ENCODE measurements around the gene CPEB1.

CPEB1 gene

DNA sequence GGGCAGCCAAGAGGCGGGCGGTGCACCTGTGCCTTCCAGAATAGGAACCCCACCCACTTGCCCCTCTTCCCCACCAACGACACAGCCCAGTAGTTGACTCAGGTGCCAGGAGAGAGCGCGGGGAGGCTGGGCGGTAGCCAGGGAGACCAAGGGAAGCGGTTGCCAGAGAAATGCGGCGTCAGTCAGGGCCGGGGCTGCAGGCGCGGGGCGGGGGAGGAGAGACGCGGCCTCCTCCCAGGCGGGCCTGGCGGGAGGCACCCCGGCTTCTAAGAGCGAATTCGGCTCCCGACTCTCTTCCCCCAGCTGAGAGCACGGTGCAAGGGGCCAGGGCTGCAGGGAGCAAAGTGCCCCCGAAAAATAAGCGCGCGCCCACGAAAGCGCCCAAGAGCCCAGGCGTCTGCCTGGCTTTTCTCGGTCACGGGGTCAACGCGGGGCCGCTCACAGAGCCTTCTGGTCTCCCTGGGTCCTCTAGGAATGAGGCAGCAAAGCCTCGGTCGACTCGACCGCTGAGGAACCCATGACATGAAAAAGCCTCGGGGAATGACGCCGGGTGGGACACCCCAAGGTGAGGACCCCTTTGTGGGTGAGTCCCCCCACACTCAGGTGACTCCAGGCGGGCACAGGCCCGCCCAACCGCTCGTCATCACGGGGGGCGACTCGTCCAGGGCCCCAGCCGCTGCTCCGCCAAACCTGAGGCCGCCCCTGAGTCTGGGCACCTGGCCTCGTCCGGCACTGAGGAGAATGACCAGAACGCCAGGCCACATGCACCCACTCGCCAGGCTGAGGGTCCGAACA, 716 bp downstream of the CPEB1 start:
- TF ChIP-seq YY1 (IDR thresholded peaks at IDR 0.05; ENCODE audit: low read depth) (no peak), TEAD4 (IDR thresholded peaks at IDR 0.05) (no peak), RAD21 (IDR thresholded peaks at IDR 0.05; ENCODE audit: low read depth) (no peak), EGR1 (IDR thresholded peaks at IDR 0.05) (no peak), ZBTB7A (IDR thresholded peaks at IDR 0.05; ENCODE audit: low read depth) (no peak), FOXM1 (IDR thresholded peaks at IDR 0.05; ENCODE audit: borderline replicate concordance, low read depth) (no peak), EP300 (IDR thresholded peaks at IDR 0.05; ENCODE audit: borderline replicate concordance) (no peak), CREB1 (IDR thresholded peaks at IDR 0.05; ENCODE audit: low read depth) (no peak), NFIC (IDR thresholded peaks at IDR 0.05) (no peak), CEBPB (IDR thresholded peaks at IDR 0.05) (no peak), TCF12 (IDR thresholded peaks at IDR 0.05; ENCODE audit: low read depth) (no peak), TAF1 (IDR thresholded peaks at IDR 0.05; ENCODE audit: low read depth) (no peak)
- TF ChIP-seq, protein P1, sequence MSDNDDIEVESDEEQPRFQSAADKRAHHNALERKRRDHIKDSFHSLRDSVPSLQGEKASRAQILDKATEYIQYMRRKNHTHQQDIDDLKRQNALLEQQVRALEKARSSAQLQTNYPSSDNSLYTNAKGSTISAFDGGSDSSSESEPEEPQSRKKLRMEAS (IDR thresholded peaks at IDR 0.05), result no peak
- TF ChIP-seq, protein P2, sequence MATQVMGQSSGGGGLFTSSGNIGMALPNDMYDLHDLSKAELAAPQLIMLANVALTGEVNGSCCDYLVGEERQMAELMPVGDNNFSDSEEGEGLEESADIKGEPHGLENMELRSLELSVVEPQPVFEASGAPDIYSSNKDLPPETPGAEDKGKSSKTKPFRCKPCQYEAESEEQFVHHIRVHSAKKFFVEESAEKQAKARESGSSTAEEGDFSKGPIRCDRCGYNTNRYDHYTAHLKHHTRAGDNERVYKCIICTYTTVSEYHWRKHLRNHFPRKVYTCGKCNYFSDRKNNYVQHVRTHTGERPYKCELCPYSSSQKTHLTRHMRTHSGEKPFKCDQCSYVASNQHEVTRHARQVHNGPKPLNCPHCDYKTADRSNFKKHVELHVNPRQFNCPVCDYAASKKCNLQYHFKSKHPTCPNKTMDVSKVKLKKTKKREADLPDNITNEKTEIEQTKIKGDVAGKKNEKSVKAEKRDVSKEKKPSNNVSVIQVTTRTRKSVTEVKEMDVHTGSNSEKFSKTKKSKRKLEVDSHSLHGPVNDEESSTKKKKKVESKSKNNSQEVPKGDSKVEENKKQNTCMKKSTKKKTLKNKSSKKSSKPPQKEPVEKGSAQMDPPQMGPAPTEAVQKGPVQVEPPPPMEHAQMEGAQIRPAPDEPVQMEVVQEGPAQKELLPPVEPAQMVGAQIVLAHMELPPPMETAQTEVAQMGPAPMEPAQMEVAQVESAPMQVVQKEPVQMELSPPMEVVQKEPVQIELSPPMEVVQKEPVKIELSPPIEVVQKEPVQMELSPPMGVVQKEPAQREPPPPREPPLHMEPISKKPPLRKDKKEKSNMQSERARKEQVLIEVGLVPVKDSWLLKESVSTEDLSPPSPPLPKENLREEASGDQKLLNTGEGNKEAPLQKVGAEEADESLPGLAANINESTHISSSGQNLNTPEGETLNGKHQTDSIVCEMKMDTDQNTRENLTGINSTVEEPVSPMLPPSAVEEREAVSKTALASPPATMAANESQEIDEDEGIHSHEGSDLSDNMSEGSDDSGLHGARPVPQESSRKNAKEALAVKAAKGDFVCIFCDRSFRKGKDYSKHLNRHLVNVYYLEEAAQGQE (IDR thresholded peaks at IDR 0.05; ENCODE audit: low read depth), result no peak
- TF ChIP-seq, protein P3, sequence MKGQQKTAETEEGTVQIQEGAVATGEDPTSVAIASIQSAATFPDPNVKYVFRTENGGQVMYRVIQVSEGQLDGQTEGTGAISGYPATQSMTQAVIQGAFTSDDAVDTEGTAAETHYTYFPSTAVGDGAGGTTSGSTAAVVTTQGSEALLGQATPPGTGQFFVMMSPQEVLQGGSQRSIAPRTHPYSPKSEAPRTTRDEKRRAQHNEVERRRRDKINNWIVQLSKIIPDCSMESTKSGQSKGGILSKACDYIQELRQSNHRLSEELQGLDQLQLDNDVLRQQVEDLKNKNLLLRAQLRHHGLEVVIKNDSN (IDR thresholded peaks at IDR 0.05), result no peak

DNA sequence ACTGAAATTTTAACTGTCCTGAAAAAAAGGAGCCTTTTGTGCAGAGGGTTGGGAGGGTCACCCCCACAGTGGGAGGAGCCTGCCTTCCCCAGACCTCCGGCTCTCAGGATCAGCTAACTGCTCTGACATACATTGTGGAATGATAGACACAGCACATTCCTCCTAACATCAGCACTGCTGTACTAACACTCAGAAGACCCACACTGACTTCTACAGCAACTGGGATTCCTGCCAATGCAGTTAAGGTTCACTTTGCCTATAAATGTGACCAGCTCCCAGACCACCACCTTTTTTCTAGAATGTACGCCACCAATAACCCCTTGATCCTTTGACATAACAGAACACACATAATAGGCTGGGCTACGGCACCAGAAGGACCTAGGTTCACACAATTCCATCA, 3.2 kb downstream of the CPEB1 start:
- TF ChIP-seq RAD21 (IDR thresholded peaks at IDR 0.05; ENCODE audit: low read depth), result no peak
- no peak for TF ChIP-seq ZBTB7A (IDR thresholded peaks at IDR 0.05; ENCODE audit: low read depth)
- no peak for TF ChIP-seq TCF12 (IDR thresholded peaks at IDR 0.05; ENCODE audit: low read depth)
- TF ChIP-seq NFIC (IDR thresholded peaks at IDR 0.05), result no peak
- no peak for TF ChIP-seq CEBPB (IDR thresholded peaks at IDR 0.05)
- no peak for TF ChIP-seq EGR1 (IDR thresholded peaks at IDR 0.05)
- no peak for TF ChIP-seq CREB1 (IDR thresholded peaks at IDR 0.05; ENCODE audit: low read depth)
- TF ChIP-seq, protein P3 (IDR thresholded peaks at IDR 0.05), result no peak
- TF ChIP-seq, protein P2 (IDR thresholded peaks at IDR 0.05; ENCODE audit: low read depth), result no peak
- no peak for TF ChIP-seq EP300 (IDR thresholded peaks at IDR 0.05; ENCODE audit: borderline replicate concordance)
- no peak for TF ChIP-seq FOXM1 (IDR thresholded peaks at IDR 0.05; ENCODE audit: borderline replicate concordance, low read depth)
- TF ChIP-seq, protein P1 (IDR thresholded peaks at IDR 0.05), result no peak
- no peak for TF ChIP-seq TAF1 (IDR thresholded peaks at IDR 0.05; ENCODE audit: low read depth)
- TF ChIP-seq TEAD4 (IDR thresholded peaks at IDR 0.05), result no peak
- no peak for TF ChIP-seq YY1 (IDR thresholded peaks at IDR 0.05; ENCODE audit: low read depth)

DNA sequence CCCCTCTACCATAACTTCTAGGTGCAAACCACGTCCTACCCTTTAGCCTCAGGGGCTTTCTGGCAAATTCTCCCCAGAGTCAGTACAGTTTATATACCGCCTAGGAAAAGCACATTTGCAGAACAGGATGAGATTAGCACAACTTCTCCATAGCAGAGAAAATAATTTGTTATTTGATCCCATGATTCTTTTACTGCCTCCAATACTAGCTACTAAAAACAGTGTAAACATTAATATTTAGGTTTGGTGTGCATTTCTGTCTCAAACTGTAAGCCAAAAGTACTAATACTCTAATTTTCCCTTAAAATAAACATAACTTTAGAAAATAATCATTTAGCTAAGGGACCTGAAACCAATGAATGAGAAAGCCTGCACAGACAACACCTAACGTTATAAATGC, 4.5 kb downstream of the CPEB1 start:
- TF ChIP-seq, protein P2 (IDR thresholded peaks at IDR 0.05; ENCODE audit: low read depth), result no peak
- TF ChIP-seq CREB1 (IDR thresholded peaks at IDR 0.05; ENCODE audit: low read depth) (no peak), CEBPB (IDR thresholded peaks at IDR 0.05) (no peak), FOXM1 (IDR thresholded peaks at IDR 0.05; ENCODE audit: borderline replicate concordance, low read depth) (no peak), TCF12 (IDR thresholded peaks at IDR 0.05; ENCODE audit: low read depth) (no peak), EP300 (IDR thresholded peaks at IDR 0.05; ENCODE audit: borderline replicate concordance) (no peak)
- TF ChIP-seq, protein P1 (IDR thresholded peaks at IDR 0.05), result no peak
- TF ChIP-seq, protein P3 (IDR thresholded peaks at IDR 0.05), result no peak
